NOMO-1 treated with dmso at 0.1 percent for 144 hours (cell line): Measurements from ENCODE around the gene MRPL57.
"Not testable (repeated sequence)": the region's sequence is repeated elsewhere in the genome, so short reads cannot be mapped to it uniquely, and the experiment has no call there.

ENCODE experiments used
- DNase-seq: peaks from one replicate; lab custom pipeline; 2025; ENCODE audit not compliant: unreplicated experiment; lab: John Stamatoyannopoulos, UW

The MRPL57 gene

DNA sequence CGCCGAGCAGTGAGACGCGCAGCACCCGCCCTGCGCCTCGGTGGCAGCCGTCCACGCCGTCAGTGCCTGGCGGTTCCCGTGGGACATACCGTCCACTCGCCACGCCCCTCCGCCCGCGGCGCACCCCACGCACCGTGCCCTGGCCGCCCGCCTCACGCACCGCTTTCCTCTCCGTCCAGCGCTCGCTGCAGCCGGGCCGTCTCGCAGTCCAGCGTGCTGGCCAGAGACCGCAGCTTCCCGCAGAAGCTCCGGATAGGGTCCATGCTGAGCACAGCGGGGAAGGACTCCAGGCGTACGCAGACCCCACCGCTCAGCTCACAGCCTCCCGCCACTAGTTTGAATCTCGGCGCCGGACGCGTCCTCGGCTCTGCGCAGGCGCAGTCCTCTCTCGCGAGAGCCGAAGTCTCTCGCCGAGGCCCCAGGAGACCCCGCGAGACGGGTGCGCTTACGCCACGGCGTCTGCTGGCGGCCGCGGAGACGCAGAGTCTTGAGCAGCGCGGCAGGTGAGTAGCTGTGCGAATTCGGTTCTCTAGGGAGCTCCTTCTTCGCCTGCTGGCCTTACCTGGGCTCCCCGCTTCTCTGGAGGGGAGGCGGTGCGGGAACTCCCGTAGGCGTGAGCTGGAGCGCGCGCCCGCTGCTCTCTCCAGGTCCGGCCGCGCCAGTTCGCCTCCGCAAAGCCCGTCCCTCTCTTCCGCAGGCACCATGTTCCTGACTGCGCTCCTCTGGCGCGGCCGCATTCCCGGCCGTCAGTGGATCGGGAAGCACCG is at the start of gene MRPL57, which contains the start of gene SKA3:
Gene MRPL57, plus strand, starts transcription at position 444 of the 767 bp plus-strand sequence. Its CDS starts 259 bp downstream, at position 703.
Gene SKA3, minus strand, starts transcription at position 338 of the 767 bp plus-strand sequence. Its CDS starts 75 bp downstream, at position 263.
- DNase-seq, result peak; percentile 96

DNA sequence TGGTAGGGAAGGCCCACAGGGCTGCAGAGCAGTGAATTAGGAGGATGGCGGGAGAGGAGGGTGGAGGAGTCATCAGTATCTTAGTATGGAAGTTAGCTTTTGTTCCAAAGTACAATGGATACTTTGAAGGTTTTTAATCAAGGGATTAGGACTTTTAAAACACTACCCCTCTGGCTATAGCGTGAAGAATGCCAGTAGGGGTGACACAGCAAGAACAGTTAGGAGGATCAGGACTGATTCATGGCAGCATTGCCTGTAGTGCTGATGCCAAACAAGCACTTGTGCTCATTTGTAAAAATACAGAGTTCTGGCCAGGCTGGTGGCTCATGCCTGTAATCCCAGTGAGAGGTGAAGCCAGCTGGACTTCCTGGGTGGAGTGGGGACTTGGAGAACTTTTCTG is 46.3 kb upstream of the MRPL57 start:
- DNase-seq, result no peak

DNA sequence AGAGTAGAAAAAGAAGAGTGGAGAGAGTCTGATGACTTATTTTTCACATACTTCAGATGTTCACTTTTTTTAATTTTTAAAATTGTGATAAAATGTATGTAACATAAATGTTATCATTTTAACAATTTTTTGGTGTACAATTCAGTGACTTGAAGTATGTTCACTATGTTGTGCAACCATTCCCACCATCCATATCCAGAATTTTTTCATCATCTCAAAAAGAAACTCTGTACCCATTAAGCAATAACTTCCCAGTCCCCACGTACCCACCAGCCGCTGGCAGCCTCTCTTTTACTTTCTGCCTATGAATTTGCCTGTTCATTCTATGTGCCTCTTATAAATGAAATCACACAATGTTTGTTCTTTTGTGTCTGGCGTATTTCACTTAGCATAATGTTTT is 43.4 kb upstream of the MRPL57 start:
- no peak for DNase-seq

DNA sequence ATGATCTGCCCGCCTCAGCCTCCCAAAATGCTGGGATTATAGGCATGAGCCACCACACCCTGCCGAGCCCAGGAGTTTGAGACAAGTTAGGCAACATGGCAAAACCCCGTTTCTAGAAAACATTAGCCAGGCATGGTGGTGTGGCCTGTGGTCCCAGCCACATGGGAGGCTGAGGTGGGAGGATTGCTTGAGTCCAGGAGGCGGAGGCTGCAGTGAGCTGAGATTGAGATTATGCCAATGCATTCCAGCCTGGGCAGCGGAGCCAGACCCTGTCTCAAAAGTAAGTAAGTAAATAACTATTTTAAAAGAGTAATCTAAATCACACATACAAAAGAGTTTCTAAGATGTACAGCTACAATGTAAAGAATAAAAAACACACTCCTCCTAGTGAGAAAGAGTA is 42.0 kb upstream of the MRPL57 start:
- DNase-seq, result no peak

GRCh38 chr13:21135833-21136232 is 40.6 kb upstream of the MRPL57 start:
- DNase-seq, result not testable (repeated sequence)

- no peak for DNase-seq
Measured at GRCh38 chr13:21137696-21138095, 38.8 kb upstream of the MRPL57 start.

GRCh38 chr13:21138561-21138960 is 37.9 kb upstream of the MRPL57 start:
- DNase-seq, result no peak

- DNase-seq, result no peak
Measured at GRCh38 chr13:21139374-21139773, 37.1 kb upstream of the MRPL57 start.

GRCh38 chr13:21142766-21143165 is 33.7 kb upstream of the MRPL57 start:
- no peak for DNase-seq

DNA sequence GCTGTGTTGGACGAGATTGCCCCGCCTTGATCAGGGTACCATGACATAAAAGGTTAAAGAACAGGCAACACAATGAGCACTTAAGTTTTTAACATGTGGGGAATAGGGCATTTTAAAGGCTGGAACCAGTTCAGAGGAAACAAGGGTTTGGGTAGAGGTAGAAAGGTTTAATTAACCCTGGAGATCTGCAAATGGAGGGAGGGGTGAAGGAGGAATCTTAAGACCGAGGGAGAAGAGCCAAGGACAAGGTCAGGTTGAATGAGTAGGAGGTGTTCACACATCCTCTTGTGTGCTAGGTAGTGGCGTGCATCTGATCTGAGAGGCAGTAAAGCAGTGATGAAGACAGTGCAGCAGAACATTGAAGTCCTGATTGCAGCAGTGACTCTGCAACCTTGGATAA is 28.6 kb upstream of the MRPL57 start:
- DNase-seq, result no peak

GRCh38 chr13:21148557-21149258 is 27.8 kb upstream of the MRPL57 start:
- no peak for DNase-seq

- no peak for DNase-seq
Measured at GRCh38 chr13:21149568-21149967, 26.9 kb upstream of the MRPL57 start.

DNA sequence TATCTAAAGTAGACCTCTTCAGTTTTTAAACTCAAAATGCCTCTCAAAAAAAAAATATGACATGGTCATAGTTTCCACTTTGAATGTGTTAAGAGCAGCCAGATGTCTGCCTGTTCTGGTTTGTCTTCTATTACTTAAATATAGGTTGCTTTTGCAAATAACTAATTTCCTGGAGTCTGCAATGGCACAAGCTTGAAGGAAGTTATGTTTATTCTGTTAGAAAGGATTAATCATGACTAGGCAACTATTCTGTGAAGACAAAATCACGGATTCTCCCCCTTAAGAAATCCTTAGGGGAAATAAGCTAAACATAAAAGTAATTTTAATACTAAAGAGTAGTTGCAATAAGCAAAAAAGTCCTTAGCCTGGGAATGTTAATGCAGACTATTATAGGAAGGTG is 26.4 kb upstream of the MRPL57 start:
- DNase-seq, result peak; percentile 7

GRCh38 chr13:21152251-21152899 is 24.1 kb upstream of the MRPL57 start:
- no peak for DNase-seq

GRCh38 chr13:21164631-21165030 is 11.8 kb upstream of the MRPL57 start:
- DNase-seq, result no peak

GRCh38 chr13:21165606-21166005 is 10.9 kb upstream of the MRPL57 start:
- DNase-seq, result not testable (repeated sequence)

DNA sequence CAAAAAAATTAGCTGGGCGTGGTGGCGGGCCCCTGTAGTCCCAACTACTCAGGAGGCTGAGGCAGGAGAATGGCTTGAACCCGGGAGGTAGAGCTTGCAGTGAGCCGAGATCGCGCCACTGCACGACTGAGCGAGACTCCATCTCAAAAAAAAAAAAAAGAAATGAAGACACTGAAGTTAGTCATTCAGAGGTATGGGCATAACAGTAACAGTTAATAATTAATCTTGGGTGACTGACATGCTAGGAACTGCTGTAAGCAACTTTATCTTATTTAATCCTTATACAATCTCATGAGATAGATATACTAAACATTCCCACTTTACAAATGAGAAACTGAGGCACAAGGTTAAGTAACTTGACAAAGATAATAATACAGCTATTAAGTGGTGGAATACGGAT is 5.0 kb upstream of the MRPL57 start:
- no peak for DNase-seq

- DNase-seq, result not testable (repeated sequence)
Measured at GRCh38 chr13:21173767-21174166, 2.7 kb upstream of the MRPL57 start.

- no peak for DNase-seq
Measured at GRCh38 chr13:21175656-21176214, 723 bp upstream of the MRPL57 start.

- no peak for DNase-seq
Measured at GRCh38 chr13:21176982-21177284, 475 bp downstream of the MRPL57 start.

- DNase-seq, result no peak
Measured at GRCh38 chr13:21181671-21182070, 5.2 kb downstream of the MRPL57 start.

DNA sequence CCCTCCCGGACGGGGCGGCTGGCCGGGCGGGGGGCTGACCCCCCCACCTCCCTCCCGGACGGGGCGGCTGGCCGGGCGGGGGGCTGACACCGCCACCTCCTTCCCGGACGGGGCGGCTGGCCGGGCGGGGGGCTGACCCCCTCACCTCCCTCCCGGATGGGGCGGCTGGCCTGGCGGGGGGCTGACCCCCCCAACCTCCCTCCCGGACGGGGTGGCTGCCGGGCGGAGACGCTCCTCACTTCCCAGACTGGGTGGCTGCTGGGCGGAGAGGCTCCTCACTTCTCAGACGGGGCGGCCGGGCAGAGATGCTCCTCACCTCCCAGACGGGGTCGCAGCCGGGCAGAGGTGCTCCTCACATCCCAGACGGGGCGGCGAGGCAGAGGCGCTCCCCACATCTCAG is 10.0 kb downstream of the MRPL57 start:
- DNase-seq, result not testable (repeated sequence)
